BJ (cell line): ENCODE data around the gene SP3. TPM values are rescaled to one million over a fixed set of nuclear protein-coding genes. Genes with fewer than 3 reads are reported as not detected.
A peak's percentile ranks its signal among the peaks of the same experiment; 100 is the strongest.

Experiments used
- CTCF ChIA-PET: fragments of 350-600 bp; formaldehyde crosslinking; extraction: SDS; loops from one replicate; lab custom pipeline; 2021; ENCODE audit warnings: antibody characterized with exemption, inconsistent platforms; lab: Yijun Ruan, JAX
- POLR2A ChIA-PET: fragments of 300-600 bp; sonication (Branson Sonifier 250); formaldehyde crosslinking; extraction: SDS; loops from one replicate; lab custom pipeline; 2021; ENCODE audit warnings: antibody characterized with exemption; lab: Charles Lee
- DNase-seq: peaks from one replicate; pipeline ENCODE4 v3.0.0-alpha.2; 2011; ENCODE audit warnings: low read depth
- H3K27me3 ChIP-seq: 2 replicates; pipeline ENCODE4 v1.6.0; 2011; ENCODE audit warnings: low read length; ENCODE audit not compliant: control insufficient read depth, insufficient read depth
- H3K36me3 ChIP-seq: 2 replicates; pipeline ENCODE4 v1.5.1; 2011; ENCODE audit warnings: low read length; ENCODE audit not compliant: control insufficient read depth, insufficient read depth
- H3K4me3 ChIP-seq: 2 replicates; pipeline ENCODE4 v1.5.1; 2011; ENCODE audit warnings: low read depth, mild to moderate bottlenecking, control low read depth, low read length
- CTCF ChIP-seq: IDR thresholded peaks from 2 replicates; pipeline ENCODE4 v1.5.1; 2011; ENCODE audit warnings: low read depth, mild to moderate bottlenecking, control low read depth, inconsistent platforms, low read length, moderate library complexity; ENCODE audit not compliant: insufficient read depth
- polyA plus RNA-seq: library from polyadenylated mRNA; depleted of rRNA; stranded (reverse); fragments of >200 nt; gene quantifications from 2 replicates; pipeline ENCODE4 v1.2.3, GENCODE V29; 2011

SP3 gene
- polyA plus RNA-seq, 1 experiment, result 33.2 TPM

GRCh38 chr2:173990970-173991819 lies 26.0 kb upstream of the SP3 start:
- TF ChIP-seq CTCF, result no peak
- Histone ChIP-seq H3K27me3 (peaks cover 2% of the 10 kb centered on the region; the same call in 1 of the 2 replicates), H3K4me3 (no peak overlapping the region), H3K36me3 (no peaks in the 10 kb centered on the region)
- POLR2A ChIA-PET, result no interaction called here
- peak; percentile 37 for DNase-seq
- CTCF ChIA-PET, result interaction anchor here (0.7 to 1.1 kb wide), 2 partner anchors 588 to 617 kb away, joined by 3 read pairs; no protein-coding TSS in a partner anchor

DNA sequence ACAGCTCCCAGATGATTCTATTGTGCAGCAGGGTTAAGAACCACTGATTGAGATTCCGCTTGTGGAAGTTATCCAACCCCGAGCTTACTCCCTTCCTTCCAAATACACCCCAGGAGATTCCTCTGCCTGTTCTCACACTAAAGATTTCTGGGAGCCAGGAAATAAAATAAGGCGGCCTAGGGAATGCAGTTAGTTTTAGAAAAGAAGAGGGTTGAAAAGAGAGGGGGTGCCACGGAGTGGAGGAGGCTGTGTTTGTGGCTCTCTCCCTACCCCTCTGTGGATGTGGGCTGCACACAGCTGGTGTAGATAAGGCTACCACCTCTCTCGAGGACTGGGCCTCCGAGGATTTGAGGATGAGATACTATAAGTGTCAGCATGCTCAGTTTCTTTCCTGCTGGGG lies 25.1 kb upstream of the SP3 start:
- TF ChIP-seq CTCF, result no peak
- CTCF ChIA-PET, result interaction anchor here (1.1 kb wide), 1 partner anchor 616 kb away, joined by 3 read pairs; no protein-coding TSS in a partner anchor
- Histone ChIP-seq H3K4me3 (no peak overlapping the region), H3K36me3 (no peaks in the 10 kb centered on the region), H3K27me3 (peaks cover 2% of the 10 kb centered on the region; the same call in 1 of the 2 replicates)
- no peak for DNase-seq
- POLR2A ChIA-PET, result no interaction called here

DNA sequence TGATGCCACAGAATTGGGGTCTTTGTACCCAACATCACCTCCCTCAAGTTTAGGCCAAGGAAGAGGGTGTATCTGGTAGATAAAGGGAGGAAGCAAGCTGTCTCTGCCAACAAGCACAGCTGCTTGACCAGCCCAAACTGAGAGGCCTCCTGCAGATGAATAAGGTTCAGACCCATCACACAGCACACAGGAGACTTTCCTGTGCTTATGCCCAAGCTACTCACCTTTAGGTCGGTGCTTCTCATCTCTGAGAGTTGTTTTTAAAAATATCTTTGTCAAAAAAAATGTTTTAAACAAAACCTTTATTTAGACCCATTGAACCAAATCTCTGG lies 24.7 kb upstream of the SP3 start:
- Histone ChIP-seq H3K36me3 (no peaks in the 10 kb centered on the region), H3K4me3 (no peak overlapping the region), H3K27me3 (peaks cover under 1% of the 10 kb centered on the region; the same call in 1 of the 2 replicates)
- POLR2A ChIA-PET, result no interaction called here
- CTCF ChIA-PET, result no interaction called here
- no peak for TF ChIP-seq CTCF
- no peak for DNase-seq

DNA sequence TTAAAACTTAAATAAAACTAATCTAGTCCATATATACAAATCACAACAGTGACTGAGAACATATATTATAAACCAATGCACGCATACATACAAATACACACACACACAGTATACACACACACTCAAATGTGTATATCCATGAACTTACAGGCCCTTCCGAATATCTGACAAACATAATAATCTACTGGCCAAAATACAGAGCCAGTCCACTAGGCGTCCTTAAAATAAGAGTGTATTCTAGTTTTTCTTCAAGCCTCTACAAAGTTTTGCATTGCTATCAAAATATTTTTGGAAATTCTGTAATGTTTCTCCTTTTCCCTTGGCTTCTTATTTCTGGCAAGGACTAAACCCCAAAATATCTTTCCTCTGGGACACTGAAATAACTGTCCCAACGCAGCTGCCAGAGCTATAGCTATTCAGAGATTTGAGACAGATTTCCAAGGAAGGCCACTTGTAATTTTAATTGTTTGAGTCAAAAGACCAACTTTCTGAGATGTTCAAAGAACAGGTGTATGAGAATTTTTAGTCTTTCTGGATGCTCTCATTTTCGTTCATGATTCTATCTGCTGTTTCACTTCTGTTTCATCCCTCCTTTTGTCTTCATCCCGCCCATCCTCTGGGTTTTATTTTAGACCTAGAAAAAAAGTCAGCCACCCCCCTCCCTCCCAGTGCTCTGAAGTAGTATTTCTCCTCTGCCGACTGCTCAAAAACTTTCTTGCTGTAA lies 24.1 kb upstream of the SP3 start:
- Histone ChIP-seq H3K4me3 (no peak overlapping the region), H3K27me3 (no peaks in the 10 kb centered on the region), H3K36me3 (no peaks in the 10 kb centered on the region)
- TF ChIP-seq CTCF, result no peak
- ChIA-PET POLR2A (no interaction called here), CTCF (no interaction called here)
- DNase-seq, result no peak

GRCh38 chr2:173986805-173987204 lies 21.6 kb upstream of the SP3 start:
- DNase-seq, result no peak
- TF ChIP-seq CTCF, result no peak
- ChIA-PET CTCF (interaction anchor here (0.7 to 1.4 kb wide), 2 partner anchors 9 to 110 kb away, joined by 4 to 7 read pairs; no protein-coding TSS in a partner anchor), POLR2A (no interaction called here)
- H3K27me3 ChIP-seq, result no peaks in the 10 kb centered on the region
- no peaks in the 10 kb centered on the region for H3K36me3 ChIP-seq
- H3K4me3 ChIP-seq, result no peak overlapping the region
